SK-N-SH (cell line): ENCODE data around the gene JPH2.

Source experiments
- CHD2 ChIP-seq: fragments of 150-350 bp; IDR thresholded peaks from 2 replicates; pipeline ENCODE4 v1.6.1; 2018; ENCODE audit warnings: low read length; ENCODE audit not compliant: partially characterized antibody
- CTCF ChIP-seq: fragments of 200-600 bp; sonication (generic); IDR thresholded peaks from 2 replicates; pipeline ENCODE4 v1.6.1; 2017; ENCODE audit warnings: antibody characterized with exemption, mild to moderate bottlenecking, moderate library complexity
- EP300 ChIP-seq, 2 experiments: IDR thresholded peaks; 2 replicates each; pipeline versions ENCODE4 v1.4.0 to v1.6.1; 2012; ENCODE audit warnings: borderline replicate concordance in 1 of 2, low read depth in 1 of 2, low read length in 1 of 2
- GATA2 ChIP-seq: sonication (generic); formaldehyde crosslinking; IDR thresholded peaks from 2 replicates; pipeline ENCODE4 v1.5.0; 2020; ENCODE audit warnings: mild to moderate bottlenecking, missing genetic modification reagents
- MAX ChIP-seq: IDR thresholded peaks from 2 replicates; pipeline ENCODE4 v1.4.0; 2012; ENCODE audit warnings: low read depth
- NFIC ChIP-seq: IDR thresholded peaks from 2 replicates; pipeline ENCODE4 v1.4.0; 2012; ENCODE audit warnings: borderline replicate concordance
- SMC3 ChIP-seq: IDR thresholded peaks from 2 replicates; pipeline ENCODE4 v1.6.1; 2012; ENCODE audit warnings: low read depth, low read length, improper control_type of control experiment

GRCh38 chr20:44222027-44222426 lies 35.0 kb upstream of the JPH2 start:
- no peak for TF ChIP-seq CTCF
- TF ChIP-seq CHD2 = no peak
- TF ChIP-seq GATA2 (CRISPR knock-in tag) = no peak
- no peak for TF ChIP-seq NFIC
- TF ChIP-seq SMC3 = no peak
- TF ChIP-seq MAX = no peak
- no peak for TF ChIP-seq EP300 (IDR thresholded peaks at IDR 0.05; ENCODE audit: borderline replicate concordance in 1 of 2, low read depth in 1 of 2, low read length in 1 of 2)
